GM23248 (cell line): ENCODE measurements around the gene MBD3L5.

Experiments
- EZH2 ChIP-seq: fragments of 200-600 bp; sonication (generic); IDR thresholded peaks from 2 replicates; pipeline ENCODE4 v1.6.1; 2018; ENCODE audit warnings: antibody characterized with exemption, mild to moderate bottlenecking; ENCODE audit not compliant: insufficient read depth, poor library complexity, severe bottlenecking
- EZH2phosphoT487 ChIP-seq: fragments of 200-600 bp; sonication (generic); IDR thresholded peaks from 2 replicates; pipeline ENCODE4 v1.6.1; 2018; ENCODE audit warnings: antibody characterized with exemption, moderate library complexity, mild to moderate bottlenecking, low read depth; ENCODE audit not compliant: insufficient read depth

DNA sequence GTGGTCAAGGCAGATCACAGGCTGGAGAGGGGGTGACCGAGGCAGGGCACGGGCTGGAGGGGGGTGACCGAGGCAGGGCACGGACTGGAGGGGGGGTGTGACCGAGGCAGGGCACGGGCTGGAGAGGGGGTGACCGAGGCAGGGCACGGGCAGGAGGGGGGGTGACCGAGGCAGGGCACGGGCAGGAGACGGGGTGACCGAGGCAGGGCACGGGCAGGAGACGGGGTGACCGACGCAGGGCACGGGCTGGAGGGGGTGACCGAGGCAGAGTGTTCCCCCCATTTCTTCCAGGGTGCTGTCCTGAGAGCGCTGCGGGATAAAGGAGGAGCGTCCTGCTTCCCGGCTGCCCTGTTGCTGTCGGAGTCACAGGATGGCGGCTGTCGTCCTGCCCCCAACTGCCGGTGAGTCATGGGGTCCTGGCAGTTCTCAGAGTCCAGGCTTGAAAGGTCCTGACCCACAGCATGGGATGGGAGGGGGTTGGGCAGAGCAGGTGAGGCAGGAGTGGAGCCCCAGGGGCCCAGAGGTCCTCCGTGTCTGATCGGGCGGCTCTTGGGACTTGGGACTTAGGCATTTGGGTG, 44.4 kb downstream of the MBD3L5 start:
- TF ChIP-seq EZH2 (no peak), EZH2phosphoT487 (no peak)
